Kidney (tissue), 14 donors: Measurements from ENCODE around the gene RAB34. TPM values are rescaled to one million over a fixed set of nuclear protein-coding genes. Genes with fewer than 3 reads are reported as not detected.

ENCODE experiments used
- DNase-seq, 5 donors: peaks; one replicate each; pipeline ENCODE4 v3.0.0-alpha.2; 2013 to 2020
- FAIRE-seq: peaks from 2 replicates; lab custom pipeline; 2012; peaks lifted over from hg19 to GRCh38; lab: Jason Lieb, UNC
- H3K27ac ChIP-seq, 2 donors: one replicate each; pipeline ENCODE4 v1.7.0; 2013; ENCODE audit warnings: low read depth in 2 of 2, low read length in 2 of 2, inconsistent platforms in 1 of 2
- H3K27me3 ChIP-seq: one replicate; pipeline ENCODE4 v1.7.1; 2013; ENCODE audit warnings: low read length, inconsistent platforms; ENCODE audit not compliant: control insufficient read depth, insufficient read depth
- H3K36me3 ChIP-seq, 3 donors: one replicate each; pipeline versions ENCODE4 v1.7.0 to v1.7.1; 2013; ENCODE audit warnings: low read length in 3 of 3, control low read depth in 1 of 3, inconsistent platforms in 1 of 3; ENCODE audit not compliant: insufficient read depth in 3 of 3, control insufficient read depth in 2 of 3
- H3K4me1 ChIP-seq, 3 donors: one replicate each; pipeline versions ENCODE4 v1.7.0 to v1.7.1; 2013; ENCODE audit warnings: low read length in 3 of 3, inconsistent platforms in 1 of 3, low read depth in 1 of 3; ENCODE audit not compliant: control insufficient read depth in 2 of 3, insufficient read depth in 2 of 3
- H3K4me3 ChIP-seq, 3 donors: one replicate each; pipeline versions ENCODE4 v1.7.0 to v1.8.1; 2013; ENCODE audit warnings: low read length in 3 of 3, control low read depth in 1 of 3, inconsistent platforms in 1 of 3
- H3K9ac ChIP-seq, 3 donors: one replicate each; pipeline versions ENCODE4 v1.7.0 to v1.7.1; 2013; ENCODE audit warnings: low read length in 3 of 3, control low read depth in 1 of 3, inconsistent platforms in 1 of 3
- H3K9me3 ChIP-seq, 3 donors: one replicate each; pipeline versions ENCODE4 v1.7.0 to v1.7.1; 2013; ENCODE audit warnings: low read length in 3 of 3, control low read depth in 1 of 3, inconsistent platforms in 1 of 3; ENCODE audit not compliant: control insufficient read depth in 2 of 3, insufficient read depth in 1 of 3
- CTCF ChIP-seq: IDR thresholded peaks from 3 replicates; pipeline ENCODE4 v1.5.1; 2012; ENCODE audit warnings: mild to moderate bottlenecking, moderate library complexity, borderline replicate concordance; ENCODE audit not compliant: insufficient read depth; ENCODE audit errors: extremely low read depth
- intact Hi-C: fragments of 100-400 bp; cut with DNase I; formaldehyde crosslinking; loops from one replicate; pipeline ENCODE4 v1.11.1; 2022
- polyA plus RNA-seq: library from polyadenylated mRNA; stranded (reverse); fragments of 350-450 nt; fragmentation: Illumina TruSeq; extraction: RNeasy Lipid Tissue Mini Kit (QIAGEN cat#74804); gene quantifications from one replicate; pipeline ENCODE4 v1.2.3, GENCODE V29; 2014; ENCODE audit warnings: low read depth, low replicate concordance; ENCODE audit not compliant: insufficient read depth
- total RNA-seq: library from RNA; stranded (reverse); fragmentation: NEBNext Ultra II Directional; extraction: Animal tissue kit (Norgen Biotek cat#: 25700); gene quantifications from one replicate; pipeline ENCODE4 v1.2.1, GENCODE V29; 2021
- donor health status: control.
- donor health status: control.
- donor health status: control.
- donor health status: control.
- donor health status: control.
- donor health status: DM: yes; HTN: yes; CAD: no.
- donor health status: Normal renal cell carcinoma (clear cell type).

The RAB34 gene
- total and polyA plus RNA-seq, 2 donors from 2014 or later: 119 to 128 TPM

- Histone ChIP-seq H3K4me1 (peaks cover 0 to 9% (median 3%) of the 10 kb centered on the region in 3 donors), H3K4me3 (no peak overlapping the region), H3K27me3 (no peaks in the 10 kb centered on the region), H3K9me3 (no peaks in the 10 kb centered on the region), H3K36me3 (peaks cover 2 to 50% (median 46%) of the 10 kb centered on the region in 3 donors), H3K9ac (no peak overlapping the region), H3K27ac (no peak overlapping the region)
- no peak for DNase-seq
- intact Hi-C loops: no loop called here
- TF ChIP-seq CTCF: no peak
- FAIRE-seq: no peak
These were observed 14.9 kb downstream of the RAB34 start for GRCh38 chr17:28702752-28703150.

- H3K27ac ChIP-seq: no peak overlapping the region
- intact Hi-C loops: no loop called here
- peaks cover 0 to 10% (median 3%) of the 10 kb centered on the region in 3 donors for H3K4me1 ChIP-seq
- no peaks in the 10 kb centered on the region for H3K27me3 ChIP-seq
- H3K9ac ChIP-seq: no peak overlapping the region
- H3K36me3 ChIP-seq: peaks cover 2 to 55% (median 50%) of the 10 kb centered on the region in 3 donors
- DNase-seq: no peak
- FAIRE-seq: no peak
- no peak for TF ChIP-seq CTCF
- no peaks in the 10 kb centered on the region for H3K9me3 ChIP-seq
- H3K4me3 ChIP-seq: no peak overlapping the region
These were observed 15.5 kb downstream of the RAB34 start for GRCh38 chr17:28702026-28702751.

- Histone ChIP-seq H3K9ac (no peak overlapping the region), H3K27me3 (no peaks in the 10 kb centered on the region), H3K4me1 (peaks cover 0 to 10% (median 3%) of the 10 kb centered on the region in 3 donors), H3K36me3 (peaks cover 2 to 64% (median 57%) of the 10 kb centered on the region in 3 donors), H3K9me3 (no peaks in the 10 kb centered on the region), H3K4me3 (no peak overlapping the region), H3K27ac (no peak overlapping the region)
- TF ChIP-seq CTCF: no peak
- intact Hi-C loops: no loop called here
- DNase-seq (no peak), FAIRE-seq (no peak)
These were observed 16.7 kb downstream of the RAB34 start for GRCh38 chr17:28700830-28701492.
